RWPE1 (cell line): ENCODE data around the gene SPG7.
A peak's percentile ranks its signal among the peaks of the same experiment; 100 is the strongest.

Experiments used
- CTCF ChIA-PET: fragments of 350-600 bp; sonication (Branson Sonifier 250); formaldehyde crosslinking; extraction: SDS; loops from one replicate; lab custom pipeline; 2021; lab: Yijun Ruan, JAX
- POLR2A ChIA-PET: fragments of 400-600 bp; formaldehyde crosslinking; extraction: SDS; loops from one replicate; lab custom pipeline; 2020; ENCODE audit warnings: antibody characterized with exemption; ENCODE audit not compliant: low non-redundant PET; lab: Yijun Ruan, JAX
- DNase-seq: peaks from one replicate; pipeline ENCODE4 v3.0.0; 2012; ENCODE audit warnings: low spot score
- H3K27ac ChIP-seq: fragments of 450-650 bp; 2 replicates; pipeline ENCODE4 v1.5.1; 2017
- TF ChIP-seq, protein P1 (sequence below): fragments of 450-650 bp; conservative IDR thresholded peaks from 2 replicates; pipeline ENCODE4 v1.5.1; 2017; ENCODE audit warnings: low read depth, mild to moderate bottlenecking

The SPG7 gene

DNA sequence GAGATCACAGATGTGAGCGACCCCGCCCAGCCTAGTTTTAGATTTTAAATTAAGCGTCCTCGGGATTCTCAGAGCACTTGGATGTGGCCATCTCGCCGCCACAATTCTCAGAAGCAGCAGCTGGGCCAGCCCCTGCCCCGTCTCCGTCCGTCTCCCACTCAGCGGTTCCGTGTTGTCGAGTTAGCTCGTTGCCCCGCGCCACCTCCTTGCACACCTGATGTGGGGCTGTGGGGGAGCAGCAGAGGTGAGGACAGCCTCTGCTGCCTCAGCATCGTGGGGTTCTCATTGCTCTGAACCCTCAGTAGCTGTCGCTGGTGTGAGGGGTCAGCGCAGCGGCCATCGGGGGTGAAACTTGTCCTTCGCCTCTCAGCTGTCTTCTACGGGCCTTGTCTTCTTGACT is 44.1 kb downstream of the SPG7 start:
- ChIA-PET CTCF (no interaction called here), POLR2A (no interaction called here)
- TF ChIP-seq, protein P1, sequence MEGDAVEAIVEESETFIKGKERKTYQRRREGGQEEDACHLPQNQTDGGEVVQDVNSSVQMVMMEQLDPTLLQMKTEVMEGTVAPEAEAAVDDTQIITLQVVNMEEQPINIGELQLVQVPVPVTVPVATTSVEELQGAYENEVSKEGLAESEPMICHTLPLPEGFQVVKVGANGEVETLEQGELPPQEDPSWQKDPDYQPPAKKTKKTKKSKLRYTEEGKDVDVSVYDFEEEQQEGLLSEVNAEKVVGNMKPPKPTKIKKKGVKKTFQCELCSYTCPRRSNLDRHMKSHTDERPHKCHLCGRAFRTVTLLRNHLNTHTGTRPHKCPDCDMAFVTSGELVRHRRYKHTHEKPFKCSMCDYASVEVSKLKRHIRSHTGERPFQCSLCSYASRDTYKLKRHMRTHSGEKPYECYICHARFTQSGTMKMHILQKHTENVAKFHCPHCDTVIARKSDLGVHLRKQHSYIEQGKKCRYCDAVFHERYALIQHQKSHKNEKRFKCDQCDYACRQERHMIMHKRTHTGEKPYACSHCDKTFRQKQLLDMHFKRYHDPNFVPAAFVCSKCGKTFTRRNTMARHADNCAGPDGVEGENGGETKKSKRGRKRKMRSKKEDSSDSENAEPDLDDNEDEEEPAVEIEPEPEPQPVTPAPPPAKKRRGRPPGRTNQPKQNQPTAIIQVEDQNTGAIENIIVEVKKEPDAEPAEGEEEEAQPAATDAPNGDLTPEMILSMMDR: no peak
- DNase-seq: no peak
- no peak overlapping the region; the same call in 1 of the 2 replicates for H3K27ac ChIP-seq

DNA sequence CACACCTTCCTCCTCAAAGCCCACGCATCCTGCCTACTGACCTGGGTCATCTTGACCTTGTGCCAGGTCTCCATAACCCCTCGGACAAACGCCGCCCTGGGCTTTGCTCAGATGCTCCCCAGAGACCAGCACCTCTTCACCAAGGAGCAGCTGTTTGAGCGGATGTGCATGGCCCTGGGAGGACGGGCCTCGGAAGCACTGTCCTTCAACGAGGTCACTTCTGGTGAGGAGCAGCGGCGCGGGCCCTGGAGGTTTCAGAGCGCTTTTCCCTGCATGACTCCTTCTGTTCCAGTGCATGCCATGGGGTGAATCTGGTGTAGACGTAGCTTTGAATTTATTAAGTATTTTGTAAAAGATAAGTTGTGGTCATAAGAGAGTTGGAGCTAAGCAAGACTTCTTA is 44.7 kb downstream of the SPG7 start:
- DNase-seq: no peak
- ChIA-PET POLR2A (no interaction called here), CTCF (no interaction called here)
- peak overlapping the region; percentile 13; the same call in 1 of the 2 replicates for H3K27ac ChIP-seq
- TF ChIP-seq, protein P1: no peak

DNA sequence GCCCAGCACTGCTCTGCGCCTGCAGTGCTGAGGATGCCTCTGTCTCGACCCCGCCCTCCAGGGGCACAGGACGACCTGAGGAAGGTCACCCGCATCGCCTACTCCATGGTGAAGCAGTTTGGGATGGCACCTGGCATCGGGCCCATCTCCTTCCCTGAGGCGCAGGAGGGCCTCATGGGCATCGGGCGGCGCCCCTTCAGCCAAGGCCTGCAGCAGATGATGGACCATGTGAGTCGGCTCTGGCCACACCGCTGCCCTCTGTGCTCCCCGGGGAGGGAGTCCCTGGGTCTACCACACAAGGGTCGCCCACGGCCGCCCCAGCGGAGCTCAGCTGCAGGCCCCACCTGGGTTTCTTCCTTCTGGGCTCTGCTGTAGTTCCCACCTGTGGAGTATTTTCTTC is 45.5 kb downstream of the SPG7 start:
- no peak for DNase-seq
- TF ChIP-seq, protein P1: no peak
- CTCF ChIA-PET: no interaction called here
- peak overlapping the region; percentile 13; the same call in 1 of the 2 replicates for H3K27ac ChIP-seq
- POLR2A ChIA-PET: no interaction called here

DNA sequence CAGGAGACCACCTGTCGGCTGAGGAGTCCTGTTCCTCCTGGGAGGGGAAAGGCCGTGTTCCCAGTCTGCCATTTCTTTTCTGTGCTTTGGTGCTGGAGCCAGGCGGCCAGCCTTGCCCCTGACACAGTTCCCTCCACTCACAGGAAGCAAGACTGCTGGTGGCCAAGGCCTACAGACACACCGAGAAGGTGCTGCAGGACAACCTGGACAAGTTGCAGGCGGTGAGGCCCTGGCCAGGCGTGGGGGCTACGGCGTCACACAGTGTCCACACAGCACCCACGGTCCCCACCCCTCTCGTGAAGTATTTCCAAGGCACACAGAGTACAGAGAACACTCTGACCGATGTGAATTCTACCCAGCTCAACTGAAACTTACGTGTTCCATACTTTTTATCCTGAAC is 46.1 kb downstream of the SPG7 start:
- CTCF ChIA-PET: no interaction called here
- POLR2A ChIA-PET: no interaction called here
- DNase-seq: no peak
- TF ChIP-seq, protein P1: no peak
- H3K27ac ChIP-seq: peak overlapping the region; percentile 13

DNA sequence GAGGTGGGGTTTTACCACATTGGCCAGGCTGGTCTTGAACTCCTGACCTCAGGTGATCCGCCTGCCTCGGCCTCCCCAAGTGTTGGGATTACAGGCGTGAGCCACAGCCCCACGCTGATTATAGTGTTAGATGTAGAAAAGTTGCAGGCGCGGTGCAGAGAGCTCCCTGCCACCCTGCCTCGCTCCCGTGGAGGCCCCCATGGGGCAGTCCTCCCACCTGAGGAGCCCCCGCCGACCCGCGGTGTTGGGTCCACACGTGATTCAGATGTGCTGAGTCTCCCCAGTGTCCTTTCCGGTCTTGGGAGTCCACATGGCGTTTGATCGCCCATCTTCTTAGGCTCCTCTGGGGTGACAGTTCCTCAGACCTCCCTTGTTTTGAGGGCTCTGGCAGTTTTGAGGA is 47.1 kb downstream of the SPG7 start:
- TF ChIP-seq, protein P1: no peak
- H3K27ac ChIP-seq: peak overlapping the region; percentile 95
- ChIA-PET POLR2A (no interaction called here), CTCF (interaction anchor here (0.6 kb wide), 1 partner anchor 291 kb away, joined by 4 read pairs; no protein-coding TSS in a partner anchor)
- DNase-seq: no peak

DNA sequence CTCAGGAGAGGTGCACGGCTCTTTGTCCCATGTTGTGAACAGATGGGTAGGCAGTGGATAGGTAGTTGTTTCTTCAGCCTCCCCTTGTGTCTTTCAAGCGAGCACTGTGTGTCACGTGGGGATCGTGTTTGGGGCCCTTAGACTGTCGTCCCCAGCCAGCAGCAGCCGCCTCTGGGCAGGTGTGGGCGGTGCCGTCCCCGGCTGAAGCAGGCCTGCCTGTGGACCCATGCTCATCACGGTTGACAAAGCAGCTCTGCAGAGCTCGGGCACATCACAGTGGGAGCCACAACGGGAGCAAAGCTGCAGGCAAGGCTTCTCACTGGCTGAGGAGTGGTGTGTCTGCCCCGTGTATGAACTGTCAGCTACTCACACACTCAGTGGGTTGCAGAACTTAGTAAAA is 47.6 kb downstream of the SPG7 start:
- H3K27ac ChIP-seq: peak overlapping the region; percentile 95
- ChIA-PET POLR2A (no interaction called here), CTCF (no interaction called here)
- DNase-seq: no peak
- TF ChIP-seq, protein P1: no peak
